Activated naive CD4-positive, alpha-beta T cell treated with anti-CD3 and anti-CD28 coated beads for 36 hours (primary cell): ENCODE results near the gene PAPSS2. TPM values are rescaled to one million over a fixed set of nuclear protein-coding genes. Genes with fewer than 3 reads are reported as not detected.
"Not testable (repeated sequence)": the region's sequence is repeated elsewhere in the genome, so short reads cannot be mapped to it uniquely, and the experiment has no call there.

Experiments used
- CTCF ChIA-PET: fragments of 350-600 bp; sonication (Branson Sonifier 250); formaldehyde crosslinking; loops from one replicate; lab custom pipeline; 2021; ENCODE audit warnings: antibody characterized with exemption; lab: Charles Lee
- DNase-seq: peaks from one replicate; pipeline ENCODE4 v3.0.0-alpha.2; 2020
- H3K27ac Mint-ChIP-seq: one replicate; pipeline ENCODE4 v1.8.0; 2021; ENCODE audit warnings: mild to moderate bottlenecking, mixed read lengths
- H3K27me3 Mint-ChIP-seq: one replicate; pipeline ENCODE4 v1.8.0; 2021; ENCODE audit warnings: low read depth, mixed read lengths
- H3K36me3 Mint-ChIP-seq: one replicate; pipeline ENCODE4 v1.8.0; 2021; ENCODE audit warnings: low read depth, mixed read lengths
- H3K4me1 Mint-ChIP-seq: one replicate; pipeline ENCODE4 v1.8.0; 2021; ENCODE audit warnings: low read depth, mixed read lengths
- H3K4me3 Mint-ChIP-seq: one replicate; pipeline ENCODE4 v1.8.0; 2021; ENCODE audit warnings: mild to moderate bottlenecking, moderate library complexity, mixed read lengths
- H3K9me3 Mint-ChIP-seq: one replicate; pipeline ENCODE4 v1.8.0; 2021; ENCODE audit warnings: mixed read lengths
- intact Hi-C: fragments of 100-400 bp; cut with micrococcal nuclease; formaldehyde crosslinking; loops from one replicate; pipeline ENCODE4 v1.15.1; 2023
- total RNA-seq, 2 experiments: library from RNA; stranded (reverse); gene quantifications; one replicate each; pipeline ENCODE4 v1.2.3, GENCODE V29; 2021

Gene PAPSS2
- total RNA-seq, 2 experiments from 2014 or later = 0.38 TPM; not detected in 1

GRCh38 chr10:87626422-87626892 lies 33.2 kb upstream of the PAPSS2 start:
- Mint-ChIP-seq H3K27me3 (no peaks in the 10 kb centered on the region), H3K4me3 (no peak overlapping the region), H3K9me3 (no peaks in the 10 kb centered on the region), H3K36me3 (no peaks in the 10 kb centered on the region), H3K4me1 (no peaks in the 10 kb centered on the region), H3K27ac (no peak overlapping the region)
- DNase-seq = no peak
- CTCF ChIA-PET = no interaction called here
- intact Hi-C loops = no loop called here

GRCh38 chr10:87630171-87630570 lies 29.5 kb upstream of the PAPSS2 start:
- DNase-seq = no peak
- Mint-ChIP-seq H3K27ac (no peak overlapping the region), H3K36me3 (no peaks in the 10 kb centered on the region), H3K27me3 (no peaks in the 10 kb centered on the region), H3K4me1 (no peaks in the 10 kb centered on the region), H3K4me3 (no peak overlapping the region), H3K9me3 (no peaks in the 10 kb centered on the region)
- CTCF ChIA-PET = no interaction called here
- intact Hi-C loops = no loop called here

- H3K36me3 Mint-ChIP-seq = no peaks in the 10 kb centered on the region
- intact Hi-C loops = no loop called here
- no peaks in the 10 kb centered on the region for H3K27me3 Mint-ChIP-seq
- no peak overlapping the region for H3K4me3 Mint-ChIP-seq
- no peak overlapping the region for H3K27ac Mint-ChIP-seq
- no peak for DNase-seq
- no peaks in the 10 kb centered on the region for H3K9me3 Mint-ChIP-seq
- H3K4me1 Mint-ChIP-seq = peaks cover 8% of the 10 kb centered on the region
- CTCF ChIA-PET = interaction anchor here (0.6 kb wide), 1 partner anchor 923 kb away, joined by 4 read pairs; no protein-coding TSS in a partner anchor
Measured at GRCh38 chr10:87632454-87632853, 27.2 kb upstream of the PAPSS2 start.

- H3K4me3 Mint-ChIP-seq = no peak overlapping the region
- no peaks in the 10 kb centered on the region for H3K27me3 Mint-ChIP-seq
- H3K4me1 Mint-ChIP-seq = peaks cover 8% of the 10 kb centered on the region
- no peak for DNase-seq
- no peak overlapping the region for H3K27ac Mint-ChIP-seq
- CTCF ChIA-PET = no interaction called here
- no peaks in the 10 kb centered on the region for H3K36me3 Mint-ChIP-seq
- intact Hi-C loops = no loop called here
- H3K9me3 Mint-ChIP-seq = no peaks in the 10 kb centered on the region
Measured at GRCh38 chr10:87634311-87634710, 25.4 kb upstream of the PAPSS2 start.

GRCh38 chr10:87635498-87636312 lies 24.0 kb upstream of the PAPSS2 start:
- no peak overlapping the region for H3K4me3 Mint-ChIP-seq

GRCh38 chr10:87636313-87636915 lies 23.3 kb upstream of the PAPSS2 start:
- Mint-ChIP-seq H3K9me3 (no peaks in the 10 kb centered on the region), H3K27me3 (no peaks in the 10 kb centered on the region), H3K4me1 (peaks cover 8% of the 10 kb centered on the region), H3K4me3 (no peak overlapping the region), H3K27ac (no peak overlapping the region), H3K36me3 (no peaks in the 10 kb centered on the region)
- CTCF ChIA-PET = no interaction called here
- intact Hi-C loops = no loop called here
- DNase-seq = no peak

More at GRCh38 chr10:87635498-87636312, 24.0 kb upstream of the PAPSS2 start:
- peak; percentile 62 for DNase-seq
- H3K36me3 Mint-ChIP-seq = no peaks in the 10 kb centered on the region
- H3K4me1 Mint-ChIP-seq = peaks cover 8% of the 10 kb centered on the region
- CTCF ChIA-PET = no interaction called here
- no peaks in the 10 kb centered on the region for H3K27me3 Mint-ChIP-seq
- no peak overlapping the region for H3K27ac Mint-ChIP-seq
- H3K9me3 Mint-ChIP-seq = no peaks in the 10 kb centered on the region
- intact Hi-C loops = no loop called here

- CTCF ChIA-PET = interaction anchor here (1.4 kb wide), 1 partner anchor 9 kb away, joined by 3 read pairs; no protein-coding TSS in a partner anchor
- H3K36me3 Mint-ChIP-seq = no peaks in the 10 kb centered on the region
- H3K27me3 Mint-ChIP-seq = no peaks in the 10 kb centered on the region
- peaks cover 3% of the 10 kb centered on the region for H3K9me3 Mint-ChIP-seq
- intact Hi-C loops = no loop called here
- peaks cover 11% of the 10 kb centered on the region for H3K4me1 Mint-ChIP-seq
- no peak for DNase-seq
- no peak overlapping the region for H3K27ac Mint-ChIP-seq
- H3K4me3 Mint-ChIP-seq = no peak overlapping the region
Measured at GRCh38 chr10:87639493-87639892, 20.2 kb upstream of the PAPSS2 start.

GRCh38 chr10:87640043-87640442 lies 19.6 kb upstream of the PAPSS2 start:
- H3K4me3 Mint-ChIP-seq = no peak overlapping the region
- H3K27me3 Mint-ChIP-seq = no peaks in the 10 kb centered on the region
- intact Hi-C loops = loop anchor here (10.0 kb wide), 1 partner anchor 455 kb away; no protein-coding TSS in a partner anchor
- no peaks in the 10 kb centered on the region for H3K36me3 Mint-ChIP-seq
- CTCF ChIA-PET = interaction anchor here (1.4 kb wide), 1 partner anchor 9 kb away, joined by 3 read pairs; no protein-coding TSS in a partner anchor
- peaks cover 7% of the 10 kb centered on the region for H3K9me3 Mint-ChIP-seq
- DNase-seq = no peak
- H3K4me1 Mint-ChIP-seq = peaks cover 16% of the 10 kb centered on the region
- no peak overlapping the region for H3K27ac Mint-ChIP-seq

- intact Hi-C loops = loop anchor here (10.0 kb wide), 1 partner anchor 452 kb away; no protein-coding TSS in a partner anchor
- CTCF ChIA-PET = interaction anchor here (0.6 kb wide), 1 partner anchor 23 kb away, joined by 4 read pairs; no protein-coding TSS in a partner anchor
- peaks cover 10% of the 10 kb centered on the region for H3K9me3 Mint-ChIP-seq
- peaks cover 19% of the 10 kb centered on the region for H3K4me1 Mint-ChIP-seq
- no peak overlapping the region for H3K4me3 Mint-ChIP-seq
- no peaks in the 10 kb centered on the region for H3K27me3 Mint-ChIP-seq
- H3K36me3 Mint-ChIP-seq = peaks cover 2% of the 10 kb centered on the region
- no peak for DNase-seq
- H3K27ac Mint-ChIP-seq = no peak overlapping the region
Measured at GRCh38 chr10:87642486-87642885, 17.2 kb upstream of the PAPSS2 start.

- H3K36me3 Mint-ChIP-seq = peaks cover 2% of the 10 kb centered on the region
- peaks cover 20% of the 10 kb centered on the region for H3K4me1 Mint-ChIP-seq
- DNase-seq = no peak
- CTCF ChIA-PET = interaction anchor here (0.6 kb wide), 1 partner anchor 23 kb away, joined by 4 read pairs; no protein-coding TSS in a partner anchor
- intact Hi-C loops = loop anchor here (10.0 kb wide), 1 partner anchor 452 kb away; no protein-coding TSS in a partner anchor
- peaks cover 10% of the 10 kb centered on the region for H3K9me3 Mint-ChIP-seq
- H3K27ac Mint-ChIP-seq = no peak overlapping the region
- H3K27me3 Mint-ChIP-seq = no peaks in the 10 kb centered on the region
- no peak overlapping the region for H3K4me3 Mint-ChIP-seq
Measured at GRCh38 chr10:87642988-87643387, 16.7 kb upstream of the PAPSS2 start.

- Mint-ChIP-seq H3K4me3 (no peak overlapping the region), H3K27me3 (no peaks in the 10 kb centered on the region), H3K36me3 (peaks cover 2% of the 10 kb centered on the region), H3K9me3 (peaks cover 10% of the 10 kb centered on the region), H3K27ac (no peak overlapping the region), H3K4me1 (peaks cover 20% of the 10 kb centered on the region)
- CTCF ChIA-PET = interaction anchor here (0.8 to 1.4 kb wide), 3 partner anchors 13 to 139 kb away, joined by 3 to 4 read pairs (median 3); partner anchors contain the start of gene MINPP1
- intact Hi-C loops = loop anchor here (1.0 to 10.0 kb wide), 4 partner anchors 26 to 451 kb away; no protein-coding TSS in a partner anchor
- DNase-seq = no peak
Measured at GRCh38 chr10:87643920-87644319, 15.8 kb upstream of the PAPSS2 start.

GRCh38 chr10:87644500-87644899 lies 15.2 kb upstream of the PAPSS2 start:
- DNase-seq = peak; percentile 41
- H3K4me3 Mint-ChIP-seq, H3K27me3 Mint-ChIP-seq, H3K36me3 Mint-ChIP-seq, H3K27ac Mint-ChIP-seq: not testable (repeated sequence)
- intact Hi-C loops = loop anchor here (1.0 to 10.0 kb wide), 4 partner anchors 26 to 450 kb away; no protein-coding TSS in a partner anchor
- Mint-ChIP-seq H3K9me3 (peaks cover 10% of the 10 kb centered on the region), H3K4me1 (peaks cover 20% of the 10 kb centered on the region)
- CTCF ChIA-PET = interaction anchor here (0.7 to 1.4 kb wide), 2 partner anchors 14 to 547 kb away, joined by 3 read pairs; no protein-coding TSS in a partner anchor
